IPS-NIHi7 (cell line): ENCODE data around the gene IMMP2L.

ENCODE experiments used
- DNase-seq: peaks from one replicate; pipeline ENCODE4 v3.0.0; 2012; ENCODE audit warnings: mixed read lengths; ENCODE audit errors: extremely low spot score

Gene IMMP2L

DNA sequence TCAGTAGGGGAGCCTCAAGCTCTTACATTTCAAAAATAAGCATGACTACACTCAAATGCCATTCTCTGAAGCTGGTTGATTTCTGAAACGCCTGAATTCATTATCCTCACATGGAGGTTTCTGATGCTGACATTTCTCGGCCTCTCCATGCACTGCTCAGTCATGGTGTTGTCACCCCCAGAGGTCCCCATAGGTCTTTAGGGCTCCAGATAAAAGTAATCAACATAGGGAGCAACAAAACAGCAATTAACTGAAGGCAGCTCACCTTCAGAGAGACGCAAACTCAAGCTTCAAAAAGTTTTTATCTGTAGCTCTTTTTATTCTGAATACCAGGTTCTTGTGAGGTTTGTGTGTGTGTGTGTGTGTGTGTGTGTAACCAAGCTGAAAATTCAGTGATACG lies 694.5 kb downstream of the IMMP2L start:
- no peak for DNase-seq

- no peak for DNase-seq
Observed at GRCh38 chr7:110863258-110863657, 699.0 kb downstream of the IMMP2L start.

- DNase-seq, result no peak
Observed at GRCh38 chr7:110861163-110861562, 701.1 kb downstream of the IMMP2L start.

DNA sequence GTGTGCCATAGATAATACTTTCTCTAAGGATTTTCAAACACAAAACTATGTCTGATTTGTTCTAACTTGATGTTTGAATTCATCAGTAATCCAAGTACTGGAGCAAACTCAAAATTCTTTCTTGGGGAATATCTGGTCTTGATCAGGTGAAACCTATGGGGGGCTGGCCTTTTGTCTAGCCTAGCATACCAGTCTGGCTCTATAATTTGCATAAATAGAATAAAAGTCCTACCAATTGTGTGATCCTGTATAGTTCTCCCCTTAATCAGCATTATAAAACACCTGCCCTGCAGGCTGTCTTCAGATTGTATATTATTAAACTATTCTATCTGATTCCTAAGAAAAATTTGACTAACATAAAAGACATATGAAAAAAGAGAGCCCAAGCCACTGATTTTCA lies 705.2 kb downstream of the IMMP2L start:
- DNase-seq, result no peak

- DNase-seq, result no peak
Observed at GRCh38 chr7:110856704-110857103, 705.6 kb downstream of the IMMP2L start.

GRCh38 chr7:110854651-110855050 lies 707.6 kb downstream of the IMMP2L start:
- DNase-seq, result no peak

DNA sequence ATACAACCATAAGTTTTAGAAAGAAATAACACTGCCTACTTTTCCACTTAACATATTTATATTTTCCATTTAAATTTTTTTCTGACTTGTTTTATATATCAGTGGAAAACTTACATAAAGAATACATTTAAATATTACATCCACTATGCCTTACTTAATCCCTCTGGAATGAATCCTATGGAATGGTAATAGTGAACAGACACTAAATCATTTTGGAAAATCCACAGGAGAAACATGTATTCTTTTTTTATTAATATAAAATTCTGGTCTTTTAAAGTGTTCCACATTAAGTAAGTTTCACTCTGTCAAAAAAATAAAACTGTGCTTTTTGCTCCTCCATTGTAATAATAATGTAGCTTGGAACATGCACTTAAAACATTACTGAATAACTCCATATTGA lies 708.1 kb downstream of the IMMP2L start:
- no peak for DNase-seq

- no peak for DNase-seq
Observed at GRCh38 chr7:110853263-110853662, 709.0 kb downstream of the IMMP2L start.

GRCh38 chr7:110852156-110852940 lies 709.9 kb downstream of the IMMP2L start:
- no peak for DNase-seq

GRCh38 chr7:110850224-110850623 lies 712.1 kb downstream of the IMMP2L start:
- no peak for DNase-seq

- no peak for DNase-seq
Observed at GRCh38 chr7:110842796-110843195, 719.5 kb downstream of the IMMP2L start.

- no peak for DNase-seq
Observed at GRCh38 chr7:110841840-110842545, 720.3 kb downstream of the IMMP2L start.

DNA sequence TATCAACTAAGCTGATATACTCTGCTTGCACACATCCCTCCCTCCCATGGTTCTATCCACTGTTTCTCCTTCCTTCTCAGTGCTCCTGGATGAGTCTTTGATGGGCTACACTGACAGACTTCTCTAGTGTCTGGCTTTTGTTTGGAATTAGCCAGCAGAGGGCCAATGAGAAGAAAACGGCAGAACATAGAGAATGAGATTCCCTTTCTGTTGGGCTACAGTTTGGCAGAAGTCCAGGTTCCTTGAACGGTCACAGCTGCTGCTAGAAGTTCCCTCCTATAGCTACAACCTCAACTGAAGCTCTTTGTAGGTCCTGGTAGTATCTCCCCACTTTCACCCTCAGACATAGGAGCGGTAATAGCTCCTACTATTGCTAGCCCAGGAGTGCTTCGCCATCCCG lies 722.4 kb downstream of the IMMP2L start:
- DNase-seq, result peak; percentile 16

DNA sequence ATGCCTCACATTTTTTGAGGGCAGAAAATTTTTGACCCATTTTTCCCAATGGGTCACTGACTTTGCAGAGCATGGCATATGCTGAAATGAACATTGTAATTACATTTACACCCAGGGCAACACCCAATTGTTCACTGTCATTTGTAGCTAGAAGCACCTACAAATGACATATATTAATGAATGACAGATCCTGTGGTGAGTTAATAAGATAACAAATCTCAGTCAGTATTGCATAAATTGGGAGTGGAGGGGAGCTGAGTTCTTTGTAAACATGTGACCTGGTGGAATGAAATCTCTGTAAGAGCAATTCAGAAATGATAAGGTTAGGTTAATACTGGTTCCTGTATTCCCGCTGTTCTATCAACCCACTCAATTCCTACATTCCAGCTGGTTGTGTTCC lies 726.4 kb downstream of the IMMP2L start:
- no peak for DNase-seq

DNA sequence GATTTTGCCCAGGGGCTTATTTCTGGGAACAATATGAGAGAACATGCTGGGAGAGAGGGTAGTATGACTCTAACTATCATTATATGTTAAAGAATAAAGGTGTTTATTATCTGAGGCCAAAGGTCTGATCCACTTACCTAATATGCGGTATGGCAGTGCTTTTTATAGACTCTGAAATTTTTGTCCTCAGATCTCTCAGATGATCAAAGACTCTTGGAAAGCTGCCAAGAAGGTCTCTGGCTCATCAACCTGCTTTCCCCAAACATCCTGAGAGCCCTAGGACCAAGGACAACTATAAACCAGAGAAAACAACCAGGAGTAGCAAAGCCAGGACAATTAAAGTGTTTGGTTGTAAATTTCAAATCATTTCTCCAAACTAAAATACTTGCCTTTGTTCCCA lies 727.1 kb downstream of the IMMP2L start:
- no peak for DNase-seq

DNA sequence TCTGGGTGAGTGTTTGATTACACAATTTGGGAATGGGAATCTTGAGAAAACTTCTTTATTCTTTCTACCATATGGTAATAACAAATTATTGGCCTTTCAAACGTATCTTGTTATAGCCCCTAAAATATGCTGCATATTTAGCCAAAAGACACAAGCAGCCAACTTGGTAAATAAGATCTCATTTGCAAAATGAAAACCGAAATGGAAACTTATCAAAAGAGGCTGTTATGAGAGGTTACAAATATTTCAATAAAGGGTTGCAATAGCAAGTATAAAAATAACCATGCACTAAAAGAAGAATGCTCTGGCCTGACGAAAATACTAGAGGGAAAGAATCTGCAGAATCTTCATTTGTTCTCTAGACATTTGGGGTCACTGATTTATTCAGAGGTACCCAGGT lies 730.9 kb downstream of the IMMP2L start:
- no peak for DNase-seq

DNA sequence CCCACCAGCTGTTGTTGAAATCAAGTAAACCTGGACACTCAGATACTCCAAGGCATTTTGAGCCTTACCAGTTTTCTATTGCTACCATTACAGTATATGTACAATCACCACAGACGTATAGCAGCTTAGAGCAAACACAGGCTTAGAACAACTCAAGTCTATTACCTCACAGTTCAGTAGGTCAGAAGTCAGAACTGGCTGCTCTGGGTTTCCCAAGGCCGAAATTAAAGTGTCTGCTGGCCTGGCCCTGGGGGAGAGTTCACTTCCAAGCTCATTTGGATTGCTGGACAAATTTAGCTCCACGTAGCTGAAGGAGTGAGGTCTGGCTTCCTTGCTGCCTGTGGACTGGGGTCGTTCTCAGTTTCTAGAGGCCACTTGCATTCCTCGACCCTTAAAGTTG lies 731.5 kb downstream of the IMMP2L start:
- no peak for DNase-seq

- DNase-seq, result no peak
Observed at GRCh38 chr7:110827936-110828335, 734.4 kb downstream of the IMMP2L start.

DNA sequence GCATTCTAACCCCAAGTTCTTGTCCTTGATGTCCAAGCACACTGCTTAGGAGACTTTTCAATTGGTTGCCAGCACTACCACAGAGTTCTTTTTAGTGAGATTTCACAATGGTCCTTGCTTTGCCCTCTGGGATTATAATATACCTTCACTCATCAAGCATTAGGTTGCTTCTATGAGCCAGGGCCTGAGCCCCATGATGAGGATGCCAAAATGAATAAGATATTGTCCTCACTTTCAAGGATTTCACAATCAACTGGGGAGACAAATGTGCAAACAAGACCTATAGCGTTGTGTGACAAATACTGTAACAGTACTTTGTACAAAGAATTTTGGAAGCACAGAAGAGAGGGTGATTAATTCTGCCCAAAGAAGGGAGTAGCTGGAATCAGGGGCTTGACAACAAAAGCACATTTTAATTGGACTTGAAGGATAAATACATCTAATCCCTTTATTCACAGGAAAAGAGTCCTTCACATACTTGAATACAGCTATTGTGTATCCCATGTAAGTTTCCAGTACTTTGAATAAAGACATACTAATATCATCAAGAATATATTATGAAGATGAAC lies 734.9 kb downstream of the IMMP2L start:
- no peak for DNase-seq

- DNase-seq, result no peak
Observed at GRCh38 chr7:110813986-110814385, 748.3 kb downstream of the IMMP2L start.

GRCh38 chr7:110809832-110810231 lies 752.5 kb downstream of the IMMP2L start:
- no peak for DNase-seq

DNA sequence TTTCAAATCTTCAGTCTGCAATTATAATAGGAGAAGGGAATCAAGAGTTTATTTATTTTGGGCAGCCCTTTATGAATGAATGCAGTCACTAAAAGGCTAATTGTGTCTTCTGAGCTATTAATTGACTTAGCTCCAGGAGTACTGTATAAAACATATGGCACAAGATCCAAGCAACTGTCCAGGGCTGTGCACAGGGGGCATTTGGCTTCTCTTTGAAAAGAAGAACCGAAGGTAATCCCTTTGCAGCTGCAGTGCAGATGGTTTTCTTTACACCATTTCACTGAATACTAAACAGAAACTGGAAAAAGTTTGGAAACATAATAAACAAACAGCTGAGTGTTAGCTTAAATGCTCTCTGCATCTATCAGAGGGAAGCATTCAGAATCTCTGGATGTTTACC lies 753.9 kb downstream of the IMMP2L start:
- no peak for DNase-seq

- peak; percentile 14 for DNase-seq
Observed at GRCh38 chr7:110804501-110804900, 757.8 kb downstream of the IMMP2L start.
